HG02798 (cell line): Measurements from ENCODE around the gene ZNF423.

ENCODE experiments used
- ATAC-seq: cut with Tn5 transposase; IDR thresholded peaks from one replicate; pipeline ENCODE4 v1.9.1; 2021; ENCODE audit warnings: mild to moderate bottlenecking; ENCODE audit not compliant: unreplicated experiment, poor library complexity

Gene ZNF423

DNA sequence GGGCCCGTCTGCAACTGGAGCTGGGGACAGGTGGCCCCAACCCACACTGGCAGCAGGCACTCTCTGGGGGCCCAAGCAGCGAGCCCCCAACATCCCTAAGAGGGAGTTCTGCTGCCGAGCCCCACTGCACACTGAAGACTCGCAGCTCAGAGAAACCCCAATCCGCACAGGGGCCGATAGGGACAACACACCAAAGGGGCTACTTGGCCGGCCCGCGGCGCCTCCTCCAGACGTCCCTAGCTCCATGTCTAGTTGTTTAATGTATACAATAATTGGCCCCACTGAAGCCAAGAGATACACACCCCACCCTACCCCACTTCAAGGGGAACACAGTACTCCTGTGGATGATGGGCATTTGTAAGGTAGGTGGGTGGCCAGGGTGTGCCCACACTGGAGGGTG is 62.7 kb downstream of the ZNF423 start:
- no peak for ATAC-seq

DNA sequence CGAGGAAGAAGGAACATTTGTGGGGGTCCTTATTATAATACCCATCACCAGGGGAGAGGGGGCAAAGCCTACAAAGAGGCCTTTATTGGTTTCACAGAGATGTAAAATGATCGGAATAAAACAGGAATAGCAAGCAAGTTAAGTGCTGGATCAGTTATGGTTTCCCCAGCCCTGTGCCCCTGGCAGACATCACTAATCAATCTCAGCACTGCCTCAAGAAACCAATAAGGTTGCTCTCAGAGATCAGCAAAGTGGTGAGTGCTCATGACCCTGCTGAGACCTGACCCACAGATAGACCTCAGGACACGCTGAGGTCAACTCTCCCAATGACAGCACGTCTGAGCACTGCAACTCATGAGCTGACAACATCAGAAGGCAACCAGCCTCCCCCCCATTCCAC is 66.3 kb downstream of the ZNF423 start:
- ATAC-seq, result no peak

DNA sequence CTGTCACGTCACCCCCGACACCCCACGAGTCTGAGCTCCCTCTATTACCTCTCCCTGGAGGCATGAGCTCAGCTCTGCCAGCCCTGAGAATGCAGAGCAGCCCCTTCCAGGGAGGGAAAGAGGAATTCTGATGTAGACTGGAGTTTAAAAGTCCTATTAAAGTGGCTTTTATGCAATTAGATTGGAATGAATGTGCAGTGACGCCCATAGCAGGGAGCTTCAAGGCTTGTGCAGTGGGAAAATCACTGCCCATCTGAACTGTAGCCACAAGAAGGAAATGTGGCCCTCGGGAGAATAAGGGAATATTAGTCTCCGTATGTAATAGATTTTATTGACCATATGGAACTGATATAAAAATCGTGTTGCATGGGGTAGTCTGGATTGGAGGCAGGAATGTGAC is 66.9 kb downstream of the ZNF423 start:
- ATAC-seq, result no peak

DNA sequence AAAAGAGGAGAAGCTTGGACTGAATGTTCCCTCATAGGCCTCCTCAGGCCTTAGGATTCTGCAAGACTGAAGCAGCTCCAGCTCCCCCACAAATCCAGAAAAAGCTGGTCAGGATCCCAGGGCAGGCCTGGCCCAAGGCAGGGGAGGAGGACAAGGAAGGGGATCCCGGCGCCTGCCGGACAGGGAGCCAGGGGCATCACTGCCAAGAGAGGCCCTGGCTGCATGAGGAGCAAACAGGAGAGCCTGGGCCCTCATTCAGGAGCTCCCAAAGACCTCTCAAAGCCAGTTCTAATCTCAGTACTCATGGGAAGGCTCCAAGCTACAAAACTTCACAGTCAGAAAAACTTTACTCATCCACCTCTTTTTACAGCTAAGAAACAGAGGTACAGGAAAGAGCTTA is 67.3 kb downstream of the ZNF423 start:
- ATAC-seq, result no peak

DNA sequence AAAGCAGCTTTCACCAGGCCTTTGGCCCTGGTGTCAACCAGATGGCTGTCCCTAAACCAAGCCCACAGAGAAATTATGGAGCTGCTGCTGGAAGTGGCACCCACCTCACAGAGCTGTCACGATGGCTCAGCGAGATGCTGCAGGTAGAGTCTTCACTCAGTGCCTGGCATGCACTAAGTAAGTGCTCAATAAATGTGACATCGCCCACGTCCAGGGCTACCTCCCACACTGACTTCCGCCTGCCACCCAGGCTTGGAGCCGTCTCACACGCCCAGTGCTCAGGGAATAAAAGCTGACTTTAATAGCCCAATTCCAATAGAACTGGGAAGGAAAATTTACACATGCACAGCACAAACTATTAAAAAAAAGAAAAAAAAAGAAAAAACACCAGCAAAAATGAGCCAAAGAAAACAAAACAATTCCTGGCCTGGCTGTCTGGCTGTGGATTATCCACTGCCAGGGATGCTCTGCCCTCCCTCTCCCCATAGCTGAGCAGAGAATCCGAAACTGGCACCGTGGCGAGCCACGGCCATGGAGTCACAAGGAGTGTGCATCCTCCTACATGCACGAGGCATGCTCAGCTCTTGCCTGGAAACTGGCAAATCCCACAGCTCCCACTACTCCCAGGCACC is 68.9 kb downstream of the ZNF423 start:
- ATAC-seq, result no peak

DNA sequence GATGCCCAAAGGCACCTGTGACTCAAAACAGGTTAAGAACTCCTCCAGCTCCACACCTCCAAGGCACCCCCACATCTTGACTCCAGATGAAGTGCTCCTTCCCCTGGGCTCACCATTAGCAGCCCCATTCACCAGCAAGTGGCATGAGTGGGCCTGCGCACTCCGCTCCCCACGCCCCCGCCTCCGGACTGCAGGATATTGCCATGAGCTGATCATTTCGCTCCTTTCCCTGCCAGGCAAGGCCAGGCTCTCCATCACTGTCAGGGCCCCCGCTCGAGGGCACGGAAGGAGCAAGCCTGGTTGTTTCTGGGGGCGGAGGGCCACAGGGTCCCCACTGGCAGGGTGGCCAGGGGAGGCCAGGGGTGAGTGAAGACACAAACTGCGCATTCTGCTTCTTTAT is 69.9 kb downstream of the ZNF423 start:
- ATAC-seq, result no peak

DNA sequence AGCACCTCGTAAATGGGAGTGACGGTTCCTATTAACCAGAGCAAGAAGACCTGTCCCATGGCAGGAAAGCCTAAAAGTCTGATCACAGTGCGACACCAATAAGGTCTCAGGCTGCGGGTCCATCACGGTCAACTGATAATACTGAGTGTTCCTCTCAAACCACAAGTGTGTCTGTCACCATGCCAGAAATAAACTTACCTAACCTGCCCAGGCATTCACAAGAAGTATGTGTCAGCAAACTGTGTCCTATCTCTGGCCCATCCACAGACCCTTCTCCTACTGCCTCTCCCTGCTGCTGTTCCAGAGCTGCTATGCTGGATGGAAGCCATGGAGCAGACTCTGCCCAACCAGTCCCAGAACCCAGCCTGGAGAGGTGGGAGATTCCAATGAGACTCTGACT is 73.5 kb downstream of the ZNF423 start:
- ATAC-seq, result no peak

DNA sequence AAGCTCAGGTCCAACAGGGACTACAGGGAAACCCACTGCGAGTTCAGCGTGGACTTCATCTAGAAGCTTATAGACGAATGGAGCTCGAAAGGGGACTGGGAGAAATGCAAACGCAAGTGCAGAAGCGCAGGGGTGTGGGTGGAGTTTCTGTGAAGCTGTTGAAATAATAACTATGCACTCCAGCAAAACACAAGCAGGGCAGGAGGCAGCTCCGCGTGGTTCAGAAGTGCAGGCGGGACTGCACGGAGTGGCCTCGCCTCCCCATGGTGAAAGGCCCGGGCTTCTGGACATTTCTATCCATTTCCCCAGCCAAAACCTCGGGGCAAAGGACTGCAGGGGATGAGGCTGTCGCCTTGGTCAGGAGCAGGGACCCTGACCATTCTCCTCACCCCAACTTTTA is 74.5 kb downstream of the ZNF423 start:
- ATAC-seq, result no peak

DNA sequence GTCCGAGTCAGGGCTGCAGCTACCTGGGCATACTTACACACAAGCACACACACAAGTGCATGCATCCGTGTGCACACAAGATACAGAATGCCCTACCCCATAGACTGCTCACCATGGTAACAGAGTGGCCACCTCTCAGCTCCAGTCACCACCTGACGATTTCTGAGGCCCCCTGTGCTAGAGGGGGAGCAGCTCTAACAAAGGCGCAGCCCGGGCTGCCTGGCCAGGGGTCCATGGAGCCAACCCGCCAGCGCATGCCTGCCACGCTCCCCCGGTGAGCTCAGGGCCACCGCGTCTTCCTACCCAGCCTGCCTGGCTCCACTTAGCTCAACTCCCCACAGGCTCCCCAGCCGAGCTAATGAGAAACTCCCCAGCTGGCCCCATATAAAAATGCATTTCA is 75.5 kb downstream of the ZNF423 start:
- no peak for ATAC-seq

DNA sequence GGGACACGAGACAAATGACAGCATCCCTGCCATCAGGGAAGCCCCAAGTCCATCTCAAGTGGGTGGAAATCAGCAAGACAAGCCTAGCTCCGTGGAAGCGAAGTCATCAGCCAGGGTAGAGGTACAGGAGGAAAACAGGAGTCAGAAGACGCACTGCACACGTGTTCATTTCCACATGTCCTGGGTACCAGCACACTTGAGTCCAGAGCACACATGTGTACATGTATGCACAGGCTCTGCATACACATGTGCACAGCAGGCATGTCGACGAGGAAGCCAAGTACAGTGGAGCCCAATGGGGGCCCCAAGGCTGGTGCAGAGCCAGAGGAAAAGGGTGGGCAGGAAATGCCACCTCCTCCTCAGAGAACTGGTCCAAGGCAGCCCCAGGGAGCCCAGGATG is 75.9 kb downstream of the ZNF423 start:
- no peak for ATAC-seq

DNA sequence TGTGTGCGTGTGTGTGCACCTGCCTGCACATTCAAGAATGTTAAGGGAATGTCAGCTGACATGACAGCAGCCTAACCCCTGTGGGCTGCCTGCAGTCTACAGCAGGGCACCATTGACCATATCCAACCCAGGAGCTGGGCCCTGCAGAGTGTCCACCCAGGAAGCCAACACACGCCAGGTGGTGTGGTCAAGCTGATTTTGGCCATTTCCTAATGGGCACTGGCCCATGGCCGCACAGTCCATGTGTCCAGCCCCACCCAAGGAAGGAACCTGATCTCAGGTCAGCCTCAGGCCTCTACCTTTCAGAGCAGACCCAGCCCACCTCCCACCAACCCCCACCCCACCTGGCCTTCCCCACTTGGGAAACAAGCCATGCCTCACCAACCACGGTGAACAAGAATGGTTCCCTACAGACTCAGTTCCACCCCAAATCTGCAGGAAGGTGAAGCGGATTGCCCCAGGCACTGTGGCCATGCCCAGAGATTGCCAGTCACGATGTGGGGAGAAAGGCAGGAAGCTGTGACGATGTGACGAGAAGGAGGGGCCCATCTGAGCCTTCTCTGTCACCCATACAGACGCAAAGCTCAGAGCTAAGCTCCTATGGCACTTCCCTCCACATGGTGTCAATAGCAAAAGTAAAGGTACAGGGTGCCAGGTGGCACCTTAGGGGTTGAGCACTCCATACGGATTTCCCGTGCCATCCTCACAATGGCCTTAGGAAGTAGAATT is 77.5 kb downstream of the ZNF423 start:
- no peak for ATAC-seq

DNA sequence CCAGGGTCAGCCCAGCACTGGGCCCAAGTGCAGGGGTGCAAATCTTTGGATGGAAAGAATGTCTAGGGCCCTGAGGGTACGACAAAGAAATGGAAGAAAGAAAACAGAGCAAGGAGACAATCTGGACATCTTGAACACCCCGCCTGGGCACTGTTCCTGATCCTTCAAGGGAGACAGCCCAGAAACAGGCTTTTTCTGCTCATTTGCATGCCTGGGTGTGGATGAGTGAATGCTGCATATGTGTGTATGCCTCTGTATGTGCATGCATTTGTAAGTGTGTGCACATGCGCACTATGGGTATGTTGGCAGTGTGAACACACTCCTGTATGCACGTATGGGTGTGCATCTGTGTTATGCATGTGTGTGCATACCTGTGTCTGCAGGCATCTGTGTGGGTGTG is 79.2 kb downstream of the ZNF423 start:
- no peak for ATAC-seq

DNA sequence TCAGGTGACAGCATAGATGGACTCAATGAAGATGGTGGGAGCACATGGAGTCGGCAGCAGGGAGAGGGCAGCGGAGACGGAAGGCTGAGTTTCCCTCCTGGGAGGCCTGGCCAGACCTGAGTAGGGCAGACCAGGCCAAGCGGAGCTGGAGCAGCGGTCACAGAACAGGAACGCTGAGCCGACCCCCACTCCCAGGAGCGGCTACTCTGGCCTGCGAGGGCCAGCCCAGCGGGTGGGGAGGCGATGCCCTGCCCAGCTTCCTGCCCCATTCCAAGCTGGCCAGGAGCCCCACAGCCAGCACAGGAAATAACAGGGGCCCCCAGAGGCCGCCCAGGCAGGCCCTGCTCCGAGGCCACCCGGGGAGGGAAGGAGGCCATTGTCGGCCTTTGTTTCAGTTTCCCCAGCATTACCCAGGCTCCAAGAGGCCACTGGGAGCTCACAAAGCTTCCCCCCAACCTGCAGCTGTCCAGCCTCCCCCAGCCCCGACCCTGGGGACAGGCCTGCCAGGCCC is 79.8 kb downstream of the ZNF423 start:
- ATAC-seq, result no peak

DNA sequence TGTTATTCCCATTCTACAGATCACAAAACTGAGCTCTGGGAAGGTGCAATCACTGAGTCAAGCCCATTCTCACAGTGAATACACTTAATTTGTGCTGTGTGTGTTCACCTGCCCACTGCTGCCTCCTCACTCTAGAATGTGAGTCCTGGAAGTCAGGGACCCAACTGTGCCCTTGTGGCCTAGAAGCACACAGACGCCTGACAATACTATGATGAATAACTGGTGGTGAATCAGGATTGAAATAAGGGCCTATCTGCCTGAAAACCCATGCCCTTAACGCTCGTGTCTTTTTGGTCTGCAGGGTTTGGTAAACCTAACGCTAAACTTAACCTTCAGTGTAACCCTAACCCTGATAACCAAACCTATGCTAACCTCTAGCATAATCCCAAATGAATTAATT is 80.3 kb downstream of the ZNF423 start:
- no peak for ATAC-seq

DNA sequence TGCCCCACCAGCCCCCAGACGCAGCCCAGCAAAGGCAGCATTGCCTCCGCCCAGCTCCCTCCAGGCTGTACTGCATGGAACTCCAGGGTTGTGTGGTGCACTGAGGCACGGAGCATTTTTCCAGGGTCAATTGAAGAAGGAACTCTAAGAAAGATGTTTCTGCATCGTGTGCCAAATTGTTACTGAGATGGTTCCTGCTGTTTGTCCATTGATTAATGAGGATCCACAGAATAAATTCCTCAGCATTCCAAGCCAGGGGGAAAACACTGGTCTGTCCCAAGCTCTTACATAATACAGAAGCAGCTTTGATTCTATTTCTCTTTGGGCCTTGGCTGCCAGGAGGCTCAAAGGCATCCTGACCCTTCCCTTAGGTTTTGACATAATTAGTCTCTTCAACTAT is 80.9 kb downstream of the ZNF423 start:
- ATAC-seq, result no peak

DNA sequence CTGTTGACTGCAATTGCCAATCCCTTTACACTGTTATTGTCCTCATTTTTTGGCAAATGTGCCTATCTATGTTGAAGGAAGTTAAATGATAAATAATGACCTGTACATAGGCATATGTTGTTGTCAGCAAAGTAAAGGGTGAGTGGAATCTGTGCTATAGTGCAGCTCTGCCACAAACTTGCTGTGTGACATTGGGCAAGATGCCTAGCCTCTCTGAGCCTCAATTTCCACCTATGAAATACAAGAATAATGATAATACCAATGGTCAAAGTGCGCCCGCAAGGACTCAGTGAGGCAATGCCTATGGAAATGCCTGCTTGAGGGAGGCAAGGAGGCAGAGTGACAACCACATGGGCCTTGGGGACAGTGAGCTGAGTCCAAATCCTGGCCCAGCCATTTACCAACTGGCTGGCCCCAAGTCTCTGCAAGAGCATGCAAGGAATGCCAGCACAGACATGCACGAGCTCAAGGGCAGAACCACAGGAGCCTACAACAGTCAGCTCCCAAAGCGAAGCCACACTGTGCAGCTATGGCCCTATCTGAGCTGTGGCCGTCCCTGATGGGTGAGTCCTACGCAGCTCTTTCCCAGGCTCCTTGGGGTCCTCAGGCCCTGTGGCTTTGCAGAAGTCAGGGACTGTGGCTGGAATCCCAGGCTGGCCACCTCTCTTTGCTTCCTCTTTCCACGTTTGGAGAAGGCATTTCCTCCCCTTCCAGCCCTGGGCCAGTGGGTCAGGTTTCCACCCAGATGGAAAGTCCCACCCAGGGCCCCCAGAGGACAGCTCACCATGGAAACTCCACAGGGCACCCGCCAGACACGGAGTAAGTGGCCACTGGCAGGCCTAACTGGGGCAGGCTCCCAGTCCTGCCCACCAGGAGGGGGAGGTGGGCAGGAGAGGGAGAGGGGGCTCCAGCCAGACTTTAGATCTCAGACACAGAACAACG is 82.1 kb downstream of the ZNF423 start:
- no peak for ATAC-seq

DNA sequence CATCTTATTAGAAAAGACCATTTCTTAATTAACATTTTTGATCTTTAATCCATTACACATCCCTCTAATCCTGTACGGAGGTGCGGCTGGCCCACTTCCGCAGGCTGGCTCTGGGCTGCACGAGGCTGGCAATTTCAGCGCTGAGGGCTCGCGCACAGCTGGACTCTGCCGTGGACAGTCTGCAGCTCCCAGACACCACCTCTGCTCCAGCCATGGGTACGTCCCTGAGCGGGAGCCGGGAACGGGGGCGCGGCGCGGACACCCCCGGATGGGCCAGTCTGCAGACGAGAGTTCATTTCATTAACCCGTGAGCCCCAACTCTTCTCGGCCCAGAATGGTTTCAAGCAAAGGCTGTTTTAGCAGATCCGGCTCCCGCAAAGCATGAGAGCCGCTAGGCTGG is 87.9 kb downstream of the ZNF423 start:
- ATAC-seq, result no peak

DNA sequence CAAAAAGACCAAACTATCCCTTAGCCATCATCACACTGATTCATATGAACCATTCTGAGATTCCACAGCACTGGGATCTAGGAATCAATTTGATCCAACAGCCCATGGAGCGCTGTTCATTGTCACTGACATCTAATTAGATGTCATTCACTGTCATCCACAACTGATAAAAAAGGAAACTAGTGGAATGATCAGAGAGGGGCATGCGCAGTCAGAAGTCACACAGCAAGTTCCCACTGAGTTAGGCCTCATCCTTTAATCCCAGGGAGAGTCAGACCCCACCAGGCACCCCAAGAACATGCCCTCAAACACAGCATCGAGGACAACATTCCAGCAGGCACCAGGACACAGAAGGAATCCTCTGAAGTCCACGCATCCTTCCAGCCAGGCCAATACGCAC is 88.5 kb downstream of the ZNF423 start:
- ATAC-seq, result no peak

DNA sequence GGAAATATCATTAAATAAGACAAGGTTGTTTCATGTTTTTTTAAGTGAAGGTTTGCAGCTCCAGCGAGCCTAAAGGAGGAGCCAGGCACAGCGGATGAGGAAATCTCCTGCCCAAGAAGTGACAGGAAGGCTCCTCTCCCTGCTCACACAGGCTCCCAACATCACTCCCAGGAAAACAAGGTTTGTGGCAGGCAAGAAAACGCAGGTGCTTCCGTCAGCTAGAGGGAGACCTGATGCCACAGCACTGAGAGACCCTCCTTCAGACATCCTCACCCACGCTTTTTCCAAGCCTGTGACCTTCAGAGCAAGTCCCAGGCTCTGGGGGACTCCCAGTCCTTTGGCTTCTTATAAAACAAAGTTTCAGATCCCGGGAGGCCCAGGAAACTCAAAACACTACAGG is 89.7 kb downstream of the ZNF423 start:
- no peak for ATAC-seq

DNA sequence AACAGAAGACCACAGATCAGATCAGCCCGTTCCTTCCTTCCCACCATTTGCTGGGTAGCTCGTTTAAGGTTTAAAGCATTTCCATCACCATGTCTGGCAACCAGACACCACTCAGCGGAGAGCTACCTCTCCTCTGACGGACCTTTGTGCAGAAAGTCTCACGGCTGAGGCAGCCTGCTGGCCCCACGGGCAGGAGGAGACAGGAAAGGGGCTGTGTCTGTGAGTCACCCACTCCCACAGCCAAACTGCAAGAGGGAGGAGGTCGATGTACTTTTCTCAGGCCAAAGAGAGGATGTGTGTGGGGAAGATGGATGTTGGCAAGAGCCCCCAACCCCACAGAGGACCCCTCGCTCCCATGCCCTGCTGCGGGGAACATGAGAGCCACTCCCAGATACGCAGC is 92.1 kb downstream of the ZNF423 start:
- no peak for ATAC-seq

DNA sequence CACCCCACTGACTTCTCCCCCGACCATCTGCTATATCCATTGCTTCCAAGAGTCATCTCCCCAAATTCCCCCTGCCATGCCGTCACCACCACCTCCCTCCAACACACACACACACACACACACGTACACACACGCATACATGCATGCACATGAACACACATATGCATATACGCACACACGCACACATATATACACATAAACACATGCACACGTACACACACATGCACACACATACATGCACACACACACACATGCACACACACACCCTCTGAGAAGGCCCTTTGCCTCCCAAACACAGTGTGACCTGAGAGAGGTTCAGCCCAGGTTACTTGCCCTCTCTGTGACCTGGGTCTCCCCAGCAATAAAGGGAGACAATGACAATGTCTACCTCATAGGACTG is 95.1 kb downstream of the ZNF423 start:
- no peak for ATAC-seq
